Endothelial cell of umbilical vein (primary cell): Measurements from ENCODE around the gene SNX24. TPM values are rescaled to one million over a fixed set of nuclear protein-coding genes. Genes with fewer than 3 reads are reported as not detected.

Source experiments
- BruUV-seq: library from RNA; stranded (reverse); fragments of 400-500 nt; replicated peaks from 2 replicates; lab custom pipeline; 2021; lab: Mats Ljungman, UMichigan
- CTCF ChIA-PET: fragments of 300-600, 350-600 bp; sonication (Branson Sonifier 250); formaldehyde crosslinking; loops from one replicate; lab custom pipeline; 2021; ENCODE audit warnings: antibody characterized with exemption, inconsistent platforms; lab: Charles Lee
- POLR2A ChIA-PET: fragments of 300-600, 350-600 bp; sonication (Branson Sonifier 250); formaldehyde crosslinking; loops from one replicate; lab custom pipeline; 2021; ENCODE audit warnings: antibody characterized with exemption, inconsistent platforms; lab: Charles Lee
- DNase-seq: peaks from one replicate; pipeline ENCODE4 v3.0.0-alpha.2; 2011; ENCODE audit warnings: low read depth, low spot score
- FAIRE-seq: peaks from 2 replicates; lab custom pipeline; 2011; peaks lifted over from hg19 to GRCh38; lab: Jason Lieb, UNC
- H2AFZ ChIP-seq: 2 replicates; pipeline ENCODE4 v1.6.0; 2012; ENCODE audit warnings: low read depth, low read length, control low read depth, inconsistent platforms
- H3K27ac ChIP-seq: 2 replicates; pipeline ENCODE4 v1.5.1; 2011; ENCODE audit warnings: low read depth, mild to moderate bottlenecking, control low read depth, low read length, moderate library complexity; ENCODE audit not compliant: insufficient read depth
- H3K27me3 ChIP-seq, 2 experiments: 2 replicates each; pipeline versions ENCODE4 v1.6.0 to v1.6.1; 2011; ENCODE audit warnings: low read length in 2 of 2, mixed read lengths in 1 of 2; ENCODE audit not compliant: control insufficient read depth in 2 of 2, insufficient read depth in 2 of 2
- H3K36me3 ChIP-seq, 2 experiments: 2 replicates in 1 of 2; 3 replicates in 1 of 2; pipeline ENCODE4 v1.5.1; 2011; ENCODE audit warnings: low read length in 2 of 2, mild to moderate bottlenecking in 1 of 2, moderate library complexity in 1 of 2; ENCODE audit not compliant: control insufficient read depth in 2 of 2, insufficient read depth in 2 of 2; ENCODE audit errors: extremely low read depth in 1 of 2
- H3K4me1 ChIP-seq: 3 replicates; pipeline ENCODE4 v1.5.1; 2011; ENCODE audit warnings: mild to moderate bottlenecking, low read length; ENCODE audit not compliant: control insufficient read depth, insufficient read depth; ENCODE audit errors: extremely low read depth
- H3K4me2 ChIP-seq: 2 replicates; pipeline ENCODE4 v1.6.1; 2011; ENCODE audit warnings: low read length, control low read depth, mixed read lengths; ENCODE audit not compliant: insufficient read depth
- H3K4me3 ChIP-seq, 3 experiments: fragments of 200-600 bp in 1 of 3; sonication (generic), shearing (Covaris generic) in 1 of 3; replicated peaks in 1 of 3; 2 replicates each; pipeline ENCODE4 v1.5.1; 2011 to 2016; ENCODE audit warnings: control low read depth in 3 of 3, low read length in 3 of 3, mild to moderate bottlenecking in 2 of 3, inconsistent platforms in 1 of 3, low read depth in 1 of 3, moderate library complexity in 1 of 3; ENCODE audit not compliant: insufficient read depth in 1 of 3
- H3K79me2 ChIP-seq: 2 replicates; pipeline ENCODE4 v1.6.0; 2012; ENCODE audit warnings: low read length, inconsistent platforms; ENCODE audit not compliant: control insufficient read depth, insufficient read depth
- H3K9ac ChIP-seq: replicated peaks from 2 replicates; pipeline ENCODE3; 2011; ENCODE audit warnings: low read length, control low read depth; ENCODE audit not compliant: insufficient read depth; ENCODE audit errors: extremely low read depth
- H3K9me1 ChIP-seq: replicated peaks from 3 replicates; pipeline ENCODE4 v1.6.0; 2011; ENCODE audit warnings: mild to moderate bottlenecking, low read length; ENCODE audit not compliant: control insufficient read depth, insufficient read depth; ENCODE audit errors: extremely low read depth
- H3K9me3 ChIP-seq: replicated peaks from 2 replicates; pipeline ENCODE4 v1.5.1; 2012; ENCODE audit warnings: low read length, inconsistent platforms; ENCODE audit not compliant: control insufficient read depth, insufficient read depth
- H4K20me1 ChIP-seq: replicated peaks from 2 replicates; pipeline ENCODE3; 2011; ENCODE audit warnings: mild to moderate bottlenecking, low read length; ENCODE audit not compliant: control insufficient read depth, insufficient read depth; ENCODE audit errors: extremely low read depth
- CTCF ChIP-seq, 2 donors: IDR thresholded peaks; 1 replicate in 1 of 2; 2 replicates in 1 of 2; pipeline ENCODE4 v1.5.1; 2011; ENCODE audit warnings: low read length in 2 of 2, mild to moderate bottlenecking in 2 of 2, moderate library complexity in 2 of 2, control low read depth in 1 of 2, inconsistent platforms in 1 of 2, low read depth in 1 of 2; ENCODE audit not compliant: insufficient read depth in 1 of 2; ENCODE audit errors: extremely low read depth in 1 of 2
- EZH2 ChIP-seq: IDR thresholded peaks from 2 replicates; pipeline ENCODE4 v1.6.1; 2012; ENCODE audit warnings: borderline replicate concordance, low read depth, mild to moderate bottlenecking, moderate library complexity, low read length, inconsistent platforms; ENCODE audit not compliant: severe bottlenecking
- FOS ChIP-seq: IDR thresholded peaks from 2 replicates; pipeline ENCODE4 v1.6.1; 2011; ENCODE audit warnings: mild to moderate bottlenecking, low read length, moderate library complexity, borderline replicate concordance; ENCODE audit not compliant: insufficient read depth
- GATA2 ChIP-seq: IDR thresholded peaks from 2 replicates; pipeline ENCODE4 v1.7.0; 2011; ENCODE audit warnings: low read depth, mild to moderate bottlenecking, moderate library complexity, mixed read lengths, low read length; ENCODE audit not compliant: insufficient read length, insufficient read depth
- JUN ChIP-seq: IDR thresholded peaks from 2 replicates; pipeline ENCODE4 v1.6.1; 2011; ENCODE audit warnings: borderline replicate concordance, low read depth; ENCODE audit not compliant: insufficient read length, insufficient read depth
- MYC ChIP-seq: IDR thresholded peaks from one replicate; pipeline ENCODE4 v1.6.1; 2011; ENCODE audit warnings: mild to moderate bottlenecking, low read depth, low read length
- POLR2A ChIP-seq: IDR thresholded peaks from 2 replicates; pipeline ENCODE4 v1.6.1; 2012; ENCODE audit warnings: low read depth, mild to moderate bottlenecking, control low read depth, low read length
- POLR2AphosphoS5 ChIP-seq: IDR thresholded peaks from 2 replicates; pipeline ENCODE4 v1.6.1; 2012; ENCODE audit warnings: low read depth, mild to moderate bottlenecking, control low read depth, low read length, moderate library complexity; ENCODE audit not compliant: insufficient read depth
- dilution Hi-C: fragments of 300-500 bp; cut with MboI; formaldehyde crosslinking; loops from one replicate; pipeline ENCODE4 v1.15.0; 2019; ENCODE audit warnings: low sequenced_read_pairs; ENCODE audit not compliant: extremely low pct_ligation_motif_present
- intact Hi-C: fragments of 100-400 bp; cut with micrococcal nuclease; formaldehyde crosslinking; loops from one replicate; pipeline ENCODE4 v1.10.0; 2022
- polyA plus RNA-seq, 4 experiments: library from polyadenylated mRNA; depleted of rRNA in 3 of 4; stranded (reverse) in 3 of 4; unstranded in 1 of 4; fragments of >200 nt; gene quantifications; 2 replicates each; pipeline versions ENCODE4 v1.2.1 to v1.2.3, GENCODE V29; 2011 to 2012; ENCODE audit warnings: missing spikeins in 1 of 4
- total RNA-seq: library from RNA; stranded (reverse); gene quantifications from 2 replicates; pipeline ENCODE4 v1.2.3, GENCODE V29; 2021
- TF ChIP-seq, protein P1 (sequence below): IDR thresholded peaks from 2 replicates; pipeline ENCODE4 v1.6.1; 2011; ENCODE audit not compliant: insufficient read depth, insufficient read length

Gene SNX24
- total and polyA plus RNA-seq, 2 donors (not counting 3 experiments of a cell fraction or from before 2014, with no cell fraction given): 2.9 to 14.9 TPM

- Histone ChIP-seq H3K27me3 (no peaks in the 10 kb centered on the region), H3K36me3 (no peaks in the 10 kb centered on the region), H3K4me2 (no peak overlapping the region), H3K4me1 (no peaks in the 10 kb centered on the region), H4K20me1 (no peaks in the 10 kb centered on the region), H3K27ac (no peak overlapping the region), H3K79me2 (no peaks in the 10 kb centered on the region), H3K9me1 (no peaks in the 10 kb centered on the region), H3K9me3 (no peaks in the 10 kb centered on the region), H3K9ac (no peak overlapping the region), H2AFZ (no peak overlapping the region), H3K4me3 (no peak overlapping the region)
- ChIA-PET CTCF (no interaction called here), POLR2A (no interaction called here)
- dilution Hi-C loops (no loop called here), intact Hi-C loops (no loop called here)
- DNase-seq (no peak), FAIRE-seq (no peak)
- BruUV-seq: no TSS peak
- TF ChIP-seq JUN (no peak), EZH2 (no peak), CTCF (IDR thresholded peaks at IDR 0.05; ENCODE audit: extremely low read depth in 1 of 2, insufficient read depth in 1 of 2, low read depth in 1 of 2, low read length in 2 of 2) (no peak), POLR2AphosphoS5 (no peak), MYC (no peak), POLR2A (no peak), FOS (no peak), GATA2 (no peak)
- TF ChIP-seq, protein P1, sequence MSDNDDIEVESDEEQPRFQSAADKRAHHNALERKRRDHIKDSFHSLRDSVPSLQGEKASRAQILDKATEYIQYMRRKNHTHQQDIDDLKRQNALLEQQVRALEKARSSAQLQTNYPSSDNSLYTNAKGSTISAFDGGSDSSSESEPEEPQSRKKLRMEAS: no peak
These were observed 150.7 kb downstream of the SNX24 start for GRCh38 chr5:122996091-122996490.
